ENCODE data around the gene DPYSL3.

Gene DPYSL3

DNA sequence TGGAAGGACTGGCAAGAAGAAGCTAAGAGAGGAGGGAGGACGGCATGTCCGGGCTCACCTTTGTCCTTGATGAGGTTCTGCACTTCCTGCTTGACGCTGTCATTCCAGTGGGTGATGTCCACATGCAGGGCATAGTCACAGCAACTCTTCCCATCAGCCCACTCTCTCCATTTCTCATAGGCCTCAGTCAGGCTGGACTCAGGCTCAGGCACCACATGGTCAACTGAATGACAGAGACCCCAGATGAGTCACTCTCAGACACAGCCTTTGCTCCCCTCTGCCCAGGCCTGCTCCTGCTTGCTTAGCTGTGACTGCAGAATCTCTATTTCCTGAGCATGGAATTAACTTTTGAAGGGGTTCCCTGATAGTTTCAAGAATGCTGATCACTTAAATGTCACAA is 94.2 kb downstream of the DPYSL3 start:
- DNase-seq (ENCODE audit: low read depth): no peak
- H3K4me3 ChIP-seq (ENCODE audit: low read depth, low read length): no peak overlapping the region
- TF ChIP-seq, protein P1, sequence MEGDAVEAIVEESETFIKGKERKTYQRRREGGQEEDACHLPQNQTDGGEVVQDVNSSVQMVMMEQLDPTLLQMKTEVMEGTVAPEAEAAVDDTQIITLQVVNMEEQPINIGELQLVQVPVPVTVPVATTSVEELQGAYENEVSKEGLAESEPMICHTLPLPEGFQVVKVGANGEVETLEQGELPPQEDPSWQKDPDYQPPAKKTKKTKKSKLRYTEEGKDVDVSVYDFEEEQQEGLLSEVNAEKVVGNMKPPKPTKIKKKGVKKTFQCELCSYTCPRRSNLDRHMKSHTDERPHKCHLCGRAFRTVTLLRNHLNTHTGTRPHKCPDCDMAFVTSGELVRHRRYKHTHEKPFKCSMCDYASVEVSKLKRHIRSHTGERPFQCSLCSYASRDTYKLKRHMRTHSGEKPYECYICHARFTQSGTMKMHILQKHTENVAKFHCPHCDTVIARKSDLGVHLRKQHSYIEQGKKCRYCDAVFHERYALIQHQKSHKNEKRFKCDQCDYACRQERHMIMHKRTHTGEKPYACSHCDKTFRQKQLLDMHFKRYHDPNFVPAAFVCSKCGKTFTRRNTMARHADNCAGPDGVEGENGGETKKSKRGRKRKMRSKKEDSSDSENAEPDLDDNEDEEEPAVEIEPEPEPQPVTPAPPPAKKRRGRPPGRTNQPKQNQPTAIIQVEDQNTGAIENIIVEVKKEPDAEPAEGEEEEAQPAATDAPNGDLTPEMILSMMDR (conservative IDR thresholded peaks at IDR 0.05; ENCODE audit: low read depth, low read length): no peak

DNA sequence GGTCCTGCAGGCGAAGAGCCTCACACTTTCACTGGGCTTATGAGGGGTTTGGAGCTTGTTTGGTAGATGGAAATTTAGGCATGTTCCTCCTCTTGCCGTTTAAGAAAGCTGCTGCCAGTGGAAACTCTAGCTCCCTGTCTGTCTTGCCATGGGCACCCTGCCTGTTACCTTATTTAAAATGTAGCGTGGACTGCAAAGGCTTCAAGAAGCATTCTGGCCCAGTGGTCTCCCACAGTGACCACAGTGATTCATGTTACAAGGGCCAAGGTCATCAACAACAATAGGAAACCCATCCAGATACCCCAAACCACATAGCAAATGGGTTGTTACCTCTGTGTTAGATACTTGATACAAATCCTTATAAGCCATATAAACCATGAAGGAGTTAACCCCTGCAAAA is 96.6 kb downstream of the DPYSL3 start:
- TF ChIP-seq, protein P1 (conservative IDR thresholded peaks at IDR 0.05; ENCODE audit: low read depth, low read length): no peak
- no peak for DNase-seq (ENCODE audit: low read depth)
- H3K4me3 ChIP-seq (ENCODE audit: low read depth, low read length): no peak overlapping the region

DNA sequence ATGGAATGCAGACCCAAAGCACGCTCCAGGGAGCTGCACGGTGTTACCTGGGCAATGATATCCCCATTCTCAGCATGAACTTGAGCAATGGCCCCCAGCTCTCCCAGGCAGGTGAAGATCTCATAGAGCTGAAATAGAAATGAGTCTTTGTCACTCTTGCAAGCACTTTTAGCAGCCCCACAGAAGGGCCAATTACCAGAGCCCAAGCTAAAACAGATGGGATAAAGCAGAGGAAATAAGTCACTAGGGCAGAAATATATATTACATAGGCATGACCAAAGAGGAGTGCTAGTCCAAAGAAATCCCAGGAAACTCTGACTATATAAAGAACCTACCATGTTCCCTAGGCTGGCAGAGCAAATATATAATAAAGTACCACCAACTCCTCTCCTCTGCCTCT is 97.3 kb downstream of the DPYSL3 start:
- no peak for DNase-seq (ENCODE audit: low read depth)
- no peak overlapping the region for H3K4me3 ChIP-seq (ENCODE audit: low read depth, low read length)
- TF ChIP-seq, protein P1 (conservative IDR thresholded peaks at IDR 0.05; ENCODE audit: low read depth, low read length): no peak

DNA sequence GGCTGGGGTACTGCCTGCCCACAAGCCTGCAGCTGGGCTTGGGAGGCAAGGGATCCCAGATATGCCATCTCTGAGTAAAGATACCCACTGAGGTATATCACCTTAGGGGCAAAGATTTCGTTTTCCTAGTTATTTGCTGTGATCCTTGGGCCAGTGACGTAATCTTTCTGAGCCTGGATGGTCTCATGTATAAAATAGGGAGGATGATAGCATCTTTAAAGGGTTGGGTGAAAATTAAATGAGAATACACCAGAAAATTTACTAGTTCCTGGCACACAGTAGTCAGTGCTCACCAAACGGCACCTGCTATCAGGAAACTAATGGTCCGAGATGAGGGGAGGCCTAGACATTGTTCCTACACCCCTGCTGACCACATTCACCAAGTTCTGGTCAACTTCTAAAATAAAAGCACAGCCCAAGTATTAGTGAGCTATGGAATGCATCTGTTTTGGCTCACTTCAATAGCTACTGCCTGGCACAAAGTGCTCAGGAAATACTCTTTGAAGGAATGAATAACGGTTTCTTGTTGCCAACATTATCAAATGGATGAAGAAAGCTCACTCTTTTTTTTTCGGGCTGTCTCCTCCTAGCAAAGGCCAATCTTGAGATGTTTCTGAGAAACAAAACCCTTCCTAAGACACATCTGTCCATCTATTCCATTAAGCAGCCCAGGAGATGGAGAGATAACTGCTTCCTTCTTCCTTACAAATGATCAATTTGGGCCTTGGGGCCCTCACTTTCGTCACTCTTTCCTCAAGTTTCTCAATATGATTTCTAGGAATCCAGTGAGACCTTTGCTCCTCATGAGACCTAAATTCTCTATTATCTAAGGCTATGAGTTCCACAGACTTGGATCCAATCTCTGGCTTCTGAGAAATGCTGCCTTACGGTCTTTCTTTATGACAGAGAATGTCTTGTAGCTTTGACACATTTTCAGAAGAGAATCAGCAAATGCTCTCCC is 98.2 kb downstream of the DPYSL3 start:
- TF ChIP-seq, protein P1 (conservative IDR thresholded peaks at IDR 0.05; ENCODE audit: low read depth, low read length): no peak
- DNase-seq (ENCODE audit: low read depth): no peak
- H3K4me3 ChIP-seq (ENCODE audit: low read depth, low read length): no peak overlapping the region

DNA sequence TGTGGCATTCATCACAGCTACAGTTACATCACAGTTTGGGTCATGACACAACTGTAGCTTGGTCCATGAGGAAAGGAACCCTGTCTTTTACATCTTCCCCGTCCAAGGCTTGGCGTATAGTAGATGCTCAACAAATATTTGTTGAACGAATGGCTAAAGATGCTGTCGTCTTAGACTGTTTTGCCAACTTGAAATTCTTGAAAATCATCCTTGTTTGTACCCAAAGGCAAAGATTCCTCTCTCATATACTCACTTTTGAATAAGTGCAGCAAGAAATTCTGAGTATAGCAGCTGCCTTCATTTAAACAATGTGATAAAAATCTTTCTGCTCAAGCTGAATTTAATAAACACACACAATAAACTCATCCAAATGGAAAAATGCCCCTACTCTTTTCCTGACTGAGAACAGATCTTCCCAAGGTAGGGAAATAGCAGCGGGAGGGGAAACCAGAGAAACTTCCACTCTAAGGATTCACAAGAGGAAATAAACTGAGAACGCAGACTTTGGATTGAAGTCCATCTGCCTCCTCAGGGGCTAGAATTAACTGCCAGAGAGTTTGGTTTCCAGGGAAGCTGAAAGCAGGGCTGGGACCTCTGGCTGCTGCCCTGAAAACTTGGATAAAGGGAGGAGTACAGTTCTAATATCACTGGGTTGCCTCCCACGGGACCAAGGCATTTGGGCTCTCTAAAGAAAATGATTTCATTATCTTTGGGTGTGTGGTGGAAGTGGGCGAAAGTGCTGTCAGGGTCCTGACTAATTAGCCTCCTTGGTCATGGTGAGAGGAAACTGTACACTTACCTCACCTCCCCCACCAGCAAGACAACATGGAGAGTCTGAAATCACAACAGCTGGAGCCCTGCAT is 99.1 kb downstream of the DPYSL3 start:
- no peak overlapping the region for H3K4me3 ChIP-seq (ENCODE audit: low read depth, low read length)
- TF ChIP-seq, protein P1 (conservative IDR thresholded peaks at IDR 0.05; ENCODE audit: low read depth, low read length): no peak
- DNase-seq (ENCODE audit: low read depth): no peak

DNA sequence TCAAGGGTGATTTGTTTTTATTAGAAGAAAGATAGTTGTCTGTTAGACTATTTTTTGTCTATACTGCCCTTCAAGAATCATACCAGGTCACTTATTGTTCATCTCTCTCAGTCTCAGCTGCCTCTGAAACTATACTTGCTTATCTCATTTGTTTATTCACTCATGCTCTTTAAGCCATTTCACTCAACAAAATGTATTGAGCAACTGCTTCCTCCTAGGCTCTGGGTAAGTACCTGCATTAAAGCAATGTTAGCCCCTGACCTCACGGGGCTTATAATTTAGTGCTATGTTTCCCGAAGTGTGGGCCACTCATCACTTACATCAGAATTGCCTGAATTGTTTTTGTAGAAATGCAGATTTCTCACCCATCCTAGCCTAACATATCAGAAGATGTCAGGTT is 100.9 kb downstream of the DPYSL3 start:
- peak; percentile 13 for DNase-seq (ENCODE audit: low read depth)
- H3K4me3 ChIP-seq (ENCODE audit: low read depth, low read length): no peak overlapping the region
- TF ChIP-seq, protein P1 (conservative IDR thresholded peaks at IDR 0.05; ENCODE audit: low read depth, low read length): no peak

All from choroid plexus epithelial cell (primary cell).